IPS-15b (cell line): Measurements from ENCODE around the gene POLR3E.
A peak's percentile ranks its signal among the peaks of the same experiment; 100 is the strongest.

ENCODE experiments used
- H3K27me3 ChIP-seq: one replicate; pipeline ENCODE4 v1.6.1; 2013; ENCODE audit warnings: low read length; ENCODE audit not compliant: control insufficient read depth, insufficient read depth
- H3K36me3 ChIP-seq: one replicate; pipeline ENCODE4 v1.6.1; 2013; ENCODE audit warnings: low read length; ENCODE audit not compliant: control insufficient read depth, insufficient read depth
- H3K4me1 ChIP-seq: one replicate; pipeline ENCODE4 v1.6.1; 2013; ENCODE audit warnings: mild to moderate bottlenecking, low read length; ENCODE audit not compliant: control insufficient read depth, insufficient read depth
- H3K4me3 ChIP-seq: one replicate; pipeline ENCODE4 v1.5.1; 2013; ENCODE audit warnings: low read depth, low read length
- H3K9ac ChIP-seq: one replicate; pipeline ENCODE4 v1.6.1; 2013; ENCODE audit warnings: low read depth, mild to moderate bottlenecking, low read length
- H3K9me3 ChIP-seq: one replicate; pipeline ENCODE4 v1.6.1; 2013; ENCODE audit warnings: mild to moderate bottlenecking, low read length; ENCODE audit not compliant: control insufficient read depth, insufficient read depth

Gene POLR3E, protein sequence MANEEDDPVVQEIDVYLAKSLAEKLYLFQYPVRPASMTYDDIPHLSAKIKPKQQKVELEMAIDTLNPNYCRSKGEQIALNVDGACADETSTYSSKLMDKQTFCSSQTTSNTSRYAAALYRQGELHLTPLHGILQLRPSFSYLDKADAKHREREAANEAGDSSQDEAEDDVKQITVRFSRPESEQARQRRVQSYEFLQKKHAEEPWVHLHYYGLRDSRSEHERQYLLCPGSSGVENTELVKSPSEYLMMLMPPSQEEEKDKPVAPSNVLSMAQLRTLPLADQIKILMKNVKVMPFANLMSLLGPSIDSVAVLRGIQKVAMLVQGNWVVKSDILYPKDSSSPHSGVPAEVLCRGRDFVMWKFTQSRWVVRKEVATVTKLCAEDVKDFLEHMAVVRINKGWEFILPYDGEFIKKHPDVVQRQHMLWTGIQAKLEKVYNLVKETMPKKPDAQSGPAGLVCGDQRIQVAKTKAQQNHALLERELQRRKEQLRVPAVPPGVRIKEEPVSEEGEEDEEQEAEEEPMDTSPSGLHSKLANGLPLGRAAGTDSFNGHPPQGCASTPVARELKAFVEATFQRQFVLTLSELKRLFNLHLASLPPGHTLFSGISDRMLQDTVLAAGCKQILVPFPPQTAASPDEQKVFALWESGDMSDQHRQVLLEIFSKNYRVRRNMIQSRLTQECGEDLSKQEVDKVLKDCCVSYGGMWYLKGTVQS

DNA sequence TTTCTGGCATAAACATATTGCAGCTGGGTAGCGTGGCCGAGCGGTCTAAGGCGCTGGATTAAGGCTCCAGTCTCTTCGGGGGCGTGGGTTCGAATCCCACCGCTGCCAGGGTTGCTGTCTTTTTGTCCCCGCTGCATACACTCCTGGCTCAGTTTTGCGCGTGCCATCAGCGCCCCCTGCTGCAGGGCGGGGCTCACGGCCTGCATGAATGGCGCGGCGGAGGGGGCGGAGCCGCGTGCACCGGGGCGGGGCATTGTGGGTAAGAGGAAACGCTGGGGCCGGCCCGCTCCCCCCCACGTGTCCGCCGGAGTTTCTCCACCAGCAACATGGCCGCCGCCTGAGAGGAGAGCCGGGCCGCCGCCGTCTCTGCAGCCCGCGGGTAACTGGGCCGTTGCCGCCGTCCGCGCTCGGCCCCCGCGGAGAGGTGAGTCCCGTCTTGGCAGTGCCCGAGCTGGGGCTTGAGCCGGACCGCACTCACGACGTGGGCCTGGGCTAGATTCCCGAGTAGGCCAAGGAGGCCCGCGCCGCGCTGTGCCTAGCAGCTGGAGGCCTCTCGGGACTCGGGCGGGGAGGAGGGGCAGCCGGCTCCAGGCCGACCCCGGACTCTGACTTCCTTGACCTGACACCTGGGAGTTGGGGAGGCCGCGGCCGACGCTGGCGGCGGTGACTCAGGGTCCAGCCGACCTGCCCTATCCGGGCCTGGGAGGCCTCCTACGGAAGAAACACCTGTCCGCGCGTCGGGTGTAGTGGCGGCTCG lies at the start of gene POLR3E:
POLR3E (plus strand) TSS at position 296 of the 757 bp plus-strand sequence. CDS start 5,560 bp downstream, outside the sequence.
- H3K9me3 ChIP-seq, result no peaks in the 10 kb centered on the region
- H3K4me1 ChIP-seq, result peaks cover 2% of the 10 kb centered on the region
- no peaks in the 10 kb centered on the region for H3K27me3 ChIP-seq
- H3K36me3 ChIP-seq, result no peaks in the 10 kb centered on the region
- H3K9ac ChIP-seq, result peak within 1 kb of the TSS; percentile 92
- H3K4me3 ChIP-seq, result peak within 1 kb of the TSS; percentile 90

DNA sequence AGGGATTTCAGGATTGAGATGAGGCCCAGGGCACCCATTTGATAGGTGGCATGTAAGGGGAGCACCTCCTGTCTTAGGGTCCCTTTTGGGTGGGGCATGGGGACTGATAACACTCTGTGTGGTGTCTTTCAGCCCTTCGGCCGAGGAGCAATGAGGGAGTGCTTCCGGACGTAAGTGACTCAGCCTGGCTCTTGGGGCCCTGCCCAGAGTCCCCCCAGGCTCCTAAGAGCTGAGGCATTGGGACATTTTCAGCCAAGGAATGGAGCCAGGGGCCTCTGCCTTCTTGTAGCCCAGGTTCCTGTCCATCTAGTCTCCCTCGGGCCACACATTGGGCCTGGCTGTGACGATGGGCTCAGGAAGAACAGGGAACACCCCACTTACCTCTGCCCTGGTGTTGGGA lies 46.7 kb upstream of the POLR3E start:
- Histone ChIP-seq H3K9ac (no peak overlapping the region), H3K36me3 (peaks cover 8% of the 10 kb centered on the region), H3K4me3 (no peak overlapping the region), H3K4me1 (no peaks in the 10 kb centered on the region), H3K9me3 (no peaks in the 10 kb centered on the region), H3K27me3 (no peaks in the 10 kb centered on the region)

DNA sequence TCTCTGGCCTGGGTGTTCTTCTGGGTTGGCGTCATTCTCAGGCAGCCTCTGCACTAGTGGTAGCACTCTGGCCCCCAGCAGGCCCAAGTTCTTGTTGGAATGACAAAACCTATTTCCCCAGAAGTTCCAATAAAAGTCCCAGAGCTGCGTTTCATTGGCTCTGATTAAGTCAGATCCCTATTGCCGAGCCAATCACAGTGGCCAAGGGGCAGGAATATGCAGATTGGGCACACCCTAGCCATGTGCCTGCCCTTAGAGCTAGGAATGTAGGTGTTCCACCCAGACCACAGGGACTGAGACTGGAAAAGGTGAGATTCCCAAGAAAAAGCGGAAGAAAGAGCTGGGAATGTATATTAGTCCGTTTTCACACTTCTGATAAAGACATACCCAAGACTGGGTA lies 44.9 kb upstream of the POLR3E start:
- no peaks in the 10 kb centered on the region for H3K27me3 ChIP-seq
- H3K4me3 ChIP-seq, result no peak overlapping the region
- H3K9me3 ChIP-seq, result no peaks in the 10 kb centered on the region
- H3K9ac ChIP-seq, result no peak overlapping the region
- no peaks in the 10 kb centered on the region for H3K4me1 ChIP-seq
- H3K36me3 ChIP-seq, result peaks cover 18% of the 10 kb centered on the region

DNA sequence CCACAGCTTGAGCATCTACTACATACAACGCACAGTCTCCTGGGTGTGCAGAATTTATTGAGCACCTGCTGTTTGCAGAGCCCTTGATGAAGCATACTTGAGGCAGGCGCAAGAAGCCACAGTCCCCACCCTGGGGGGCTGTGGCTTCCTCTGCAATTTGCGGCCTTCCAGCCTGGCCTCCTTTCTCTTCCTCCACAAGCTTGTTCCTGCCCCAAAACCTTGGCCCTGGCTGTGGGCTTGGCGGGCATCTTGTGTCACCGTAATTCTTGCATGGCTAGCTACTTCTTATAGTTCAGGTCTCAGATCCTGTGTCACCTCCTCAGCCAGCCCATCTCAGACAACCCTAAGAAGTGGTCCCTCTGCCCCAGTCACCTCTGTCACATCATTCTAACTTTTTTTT lies 43.9 kb upstream of the POLR3E start:
- H3K4me1 ChIP-seq, result no peaks in the 10 kb centered on the region
- no peaks in the 10 kb centered on the region for H3K9me3 ChIP-seq
- no peak overlapping the region for H3K9ac ChIP-seq
- H3K36me3 ChIP-seq, result peaks cover 26% of the 10 kb centered on the region
- H3K4me3 ChIP-seq, result no peak overlapping the region
- H3K27me3 ChIP-seq, result no peaks in the 10 kb centered on the region

DNA sequence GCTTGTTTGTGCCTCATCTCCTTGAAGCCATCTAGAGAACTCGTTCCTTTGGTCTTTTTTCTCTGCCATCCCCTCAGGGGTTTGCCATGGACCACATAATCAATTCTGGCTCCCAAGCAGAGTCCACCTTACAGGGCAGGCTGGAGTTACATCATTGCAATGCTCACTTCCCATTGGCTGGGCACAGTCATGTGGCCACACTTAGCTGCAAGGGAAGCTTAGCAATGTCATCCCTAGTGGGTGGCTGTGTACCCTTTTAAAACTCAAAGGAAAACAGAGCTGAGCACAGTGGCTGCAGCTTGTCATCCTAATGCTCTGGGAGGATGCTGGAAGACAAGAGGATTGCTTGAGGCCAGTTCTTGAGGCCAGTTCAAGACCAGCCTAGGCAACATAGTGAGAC lies 41.9 kb upstream of the POLR3E start:
- H3K4me1 ChIP-seq, result no peaks in the 10 kb centered on the region
- no peak overlapping the region for H3K9ac ChIP-seq
- H3K27me3 ChIP-seq, result no peaks in the 10 kb centered on the region
- H3K36me3 ChIP-seq, result peaks cover 27% of the 10 kb centered on the region
- no peak overlapping the region for H3K4me3 ChIP-seq
- no peaks in the 10 kb centered on the region for H3K9me3 ChIP-seq

DNA sequence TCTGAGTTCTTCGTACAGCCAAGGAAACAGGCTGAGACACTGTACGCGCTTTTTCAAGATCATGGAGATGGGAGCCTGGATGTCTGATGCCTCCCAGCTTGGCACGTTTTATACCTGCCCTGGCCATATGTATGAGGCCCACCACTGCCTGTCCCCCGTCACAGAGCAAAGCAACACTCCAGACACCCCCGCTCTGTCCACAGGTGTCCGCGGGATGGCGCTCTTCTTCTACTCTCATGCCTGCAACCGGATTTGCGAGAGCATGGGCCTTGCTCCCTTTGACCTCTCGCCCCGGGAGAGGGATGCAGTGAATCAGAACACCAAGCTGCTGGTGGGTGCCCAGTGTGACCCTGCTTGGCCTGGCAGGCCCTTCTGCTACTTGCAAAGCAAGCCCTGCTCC lies 39.8 kb upstream of the POLR3E start:
- Histone ChIP-seq H3K36me3 (peaks cover 28% of the 10 kb centered on the region), H3K4me3 (no peak overlapping the region), H3K9ac (no peak overlapping the region), H3K9me3 (no peaks in the 10 kb centered on the region), H3K27me3 (no peaks in the 10 kb centered on the region), H3K4me1 (no peaks in the 10 kb centered on the region)

DNA sequence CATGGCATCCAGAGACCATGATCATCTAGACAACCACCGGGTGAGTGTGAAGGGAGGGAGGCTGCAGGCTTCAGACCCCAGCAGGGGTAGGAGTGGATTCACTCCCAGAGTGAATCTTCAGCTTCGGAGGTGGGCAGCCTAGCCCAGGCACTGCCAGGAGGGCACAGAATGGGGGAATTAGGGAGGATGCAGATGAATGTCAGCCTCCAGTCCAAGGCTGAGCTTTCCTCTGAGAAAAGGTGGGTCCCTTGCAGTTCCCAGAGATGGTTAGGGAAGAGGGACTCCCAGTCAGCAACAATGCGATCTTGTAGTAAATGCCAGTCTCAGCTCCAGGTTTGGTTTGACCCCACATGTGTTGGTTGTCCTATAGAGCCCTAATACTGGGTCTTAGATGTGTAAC lies 36.7 kb upstream of the POLR3E start:
- peaks cover 28% of the 10 kb centered on the region for H3K36me3 ChIP-seq
- no peak overlapping the region for H3K4me3 ChIP-seq

DNA sequence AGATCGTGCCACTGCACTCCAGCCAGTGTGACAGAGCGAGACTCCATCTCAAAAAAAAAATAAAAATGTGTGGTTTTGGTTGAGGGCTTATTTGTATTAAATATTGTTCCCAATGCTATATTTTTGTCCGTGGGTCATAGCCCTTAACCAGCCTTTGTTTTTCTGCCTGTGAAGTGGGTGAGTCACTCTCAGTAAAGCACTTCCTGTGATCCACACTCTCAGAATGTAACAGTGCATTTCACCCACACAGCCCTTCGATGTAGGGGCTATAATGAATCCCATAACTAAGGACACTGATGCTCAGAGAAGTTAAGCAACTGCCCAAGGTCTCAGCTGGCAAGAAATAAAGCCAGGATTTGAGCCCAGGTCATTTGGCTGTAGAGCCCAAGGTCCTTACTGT lies 34.7 kb upstream of the POLR3E start:
- no peaks in the 10 kb centered on the region for H3K27me3 ChIP-seq
- H3K36me3 ChIP-seq, result peaks cover 25% of the 10 kb centered on the region
- no peak overlapping the region for H3K9ac ChIP-seq
- H3K4me3 ChIP-seq, result no peak overlapping the region
- no peaks in the 10 kb centered on the region for H3K9me3 ChIP-seq
- no peaks in the 10 kb centered on the region for H3K4me1 ChIP-seq

More for the DNA sequence above, 36.7 kb upstream of the POLR3E start:
- no peaks in the 10 kb centered on the region for H3K9me3 ChIP-seq
- H3K4me1 ChIP-seq, result no peaks in the 10 kb centered on the region
- H3K27me3 ChIP-seq, result no peaks in the 10 kb centered on the region
- no peak overlapping the region for H3K9ac ChIP-seq

DNA sequence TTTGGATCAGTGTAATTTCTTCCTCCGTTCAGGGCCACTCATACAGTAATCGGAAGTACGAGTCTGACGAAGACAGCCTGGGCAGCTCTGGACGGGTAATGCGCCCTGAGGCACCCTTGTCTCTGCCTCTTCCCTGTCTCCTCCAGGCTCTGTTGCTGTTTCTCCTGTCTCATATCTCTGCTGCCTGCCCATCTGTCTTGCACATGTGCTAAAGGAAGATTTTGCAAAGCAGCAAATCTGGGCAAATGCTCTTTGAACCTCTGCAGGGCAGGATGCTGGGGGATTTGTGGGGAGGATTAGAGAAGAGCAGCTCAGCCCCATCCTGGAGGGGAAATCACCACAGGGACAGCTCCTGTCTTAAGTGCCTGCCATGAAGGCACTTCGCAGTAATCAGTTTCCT lies 32.4 kb upstream of the POLR3E start:
- Histone ChIP-seq H3K27me3 (no peaks in the 10 kb centered on the region), H3K36me3 (peaks cover 20% of the 10 kb centered on the region), H3K9ac (no peak overlapping the region), H3K4me1 (no peaks in the 10 kb centered on the region), H3K9me3 (no peaks in the 10 kb centered on the region), H3K4me3 (no peak overlapping the region)

DNA sequence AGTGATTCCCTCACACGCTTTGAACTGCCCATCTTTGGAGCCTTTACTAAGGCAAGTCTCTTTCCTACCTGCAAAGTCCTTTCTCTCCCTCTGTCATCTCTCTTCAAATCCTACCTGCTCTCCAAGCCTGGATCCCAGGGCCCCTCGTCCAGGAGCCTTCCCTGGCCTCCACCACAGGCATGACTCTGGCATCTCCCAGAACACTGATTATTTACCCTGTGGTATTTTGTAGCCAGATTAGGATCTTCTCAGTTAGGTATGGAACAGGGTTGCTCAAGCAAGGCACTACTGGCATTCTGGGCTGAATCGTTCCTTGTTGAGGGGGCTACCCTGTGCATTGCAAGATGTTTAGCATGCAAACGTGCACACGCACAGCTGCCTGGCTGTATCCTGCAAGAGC lies 31.9 kb upstream of the POLR3E start:
- no peaks in the 10 kb centered on the region for H3K27me3 ChIP-seq
- peaks cover 18% of the 10 kb centered on the region for H3K36me3 ChIP-seq
- H3K4me1 ChIP-seq, result no peaks in the 10 kb centered on the region
- H3K9me3 ChIP-seq, result no peaks in the 10 kb centered on the region
- no peak overlapping the region for H3K9ac ChIP-seq
- H3K4me3 ChIP-seq, result no peak overlapping the region

DNA sequence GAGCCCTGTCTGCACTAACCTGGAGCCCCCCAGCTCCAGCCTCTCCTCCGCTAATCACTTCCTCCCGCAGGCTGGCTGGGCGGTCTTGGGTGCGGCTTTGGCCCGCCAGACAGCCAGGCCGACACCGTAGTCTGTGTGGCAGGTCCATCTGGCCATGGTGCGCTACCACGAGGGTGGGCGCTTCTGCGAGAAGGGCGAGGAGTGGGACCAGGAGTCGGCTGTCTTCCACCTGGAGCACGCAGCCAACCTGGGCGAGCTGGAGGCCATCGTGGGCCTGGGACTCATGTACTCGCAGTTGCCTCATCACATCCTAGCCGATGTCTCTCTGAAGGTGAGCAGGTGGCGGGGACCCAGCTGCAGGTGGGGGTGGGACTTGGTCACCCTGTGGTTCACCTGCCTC lies 30.7 kb upstream of the POLR3E start:
- Histone ChIP-seq H3K9me3 (no peaks in the 10 kb centered on the region), H3K36me3 (peaks cover 14% of the 10 kb centered on the region), H3K27me3 (no peaks in the 10 kb centered on the region), H3K4me1 (no peaks in the 10 kb centered on the region), H3K4me3 (no peak overlapping the region), H3K9ac (no peak overlapping the region)
